ENCODE measurements around the gene PPIP5K1. TPM values are rescaled to one million over a fixed set of nuclear protein-coding genes. Genes with fewer than 3 reads are reported as not detected.

Gene PPIP5K1
- total RNA-seq, 1 experiment from 2014 or later: 34.4 TPM

GRCh38 chr15:43511012-43511885 is 78.8 kb downstream of the PPIP5K1 start:
- Mint-ChIP-seq H3K9me3 (no peaks in the 10 kb centered on the region), H3K4me3 (peak overlapping the region; percentile 88), H3K27ac (no peak overlapping the region; the same call in 1 of the 2 replicates), H3K4me1 (peaks cover 36% of the 10 kb centered on the region), H3K27me3 (ENCODE audit: low read depth) (peaks cover 39% of the 10 kb centered on the region), H3K36me3 (no peaks in the 10 kb centered on the region)
- TF ChIP-seq FOXJ3 (CRISPR knock-in tag; IDR thresholded peaks at IDR 0.05; ENCODE audit: borderline replicate concordance) (no peak), CBFB (CRISPR knock-in tag; IDR thresholded peaks at IDR 0.05; ENCODE audit: low read depth) (no peak), ARID4B (CRISPR knock-in tag; IDR thresholded peaks at IDR 0.05; ENCODE audit: borderline replicate concordance) (0 out of 2 replicates have a peak, but pooled peaks have one; percentile 19), NFE2L1 (CRISPR knock-in tag; IDR thresholded peaks at IDR 0.05) (0 out of 2 replicates have a peak, but pooled peaks have one; percentile 34), NFYB (CRISPR knock-in tag; conservative IDR thresholded peaks at IDR 0.05; ENCODE audit: low read depth) (no peak), HMGXB4 (CRISPR knock-in tag; IDR thresholded peaks at IDR 0.05) (no peak), PRDM15 (CRISPR knock-in tag; IDR thresholded peaks at IDR 0.05) (peak; percentile 76), TP53 (CRISPR knock-in tag; IDR thresholded peaks at IDR 0.05) (no peak), CREB1 (CRISPR knock-in tag; IDR thresholded peaks at IDR 0.05) (no peak)
- ATAC-seq (peak; percentile 6), DNase-seq (ENCODE audit: low spot score) (peak; percentile 43)
- CTCF ChIA-PET: interaction anchor here (0.6 to 3.3 kb wide), 21 partner anchors 9 to 265 kb away, joined by 3 to 80 read pairs (median 4); partner anchors contain the start of genes ELL3, PDIA3, TP53BP1 and TUBGCP4
- POLR2A ChIA-PET: interaction anchor here (0.6 to 1.8 kb wide), 7 partner anchors 10 to 313 kb away, joined by 3 to 19 read pairs (median 6); partner anchors contain the start of genes ELL3, MFAP1, TP53BP1 and TUBGCP4

GRCh38 chr15:43510200-43511011 is 79.6 kb downstream of the PPIP5K1 start:
- peak overlapping the region; percentile 88 for H3K4me3 Mint-ChIP-seq
- peak overlapping the region; percentile 99 for H3K27ac Mint-ChIP-seq
- H3K36me3 Mint-ChIP-seq: no peaks in the 10 kb centered on the region
- ATAC-seq (peak; percentile 91), DNase-seq (ENCODE audit: low spot score) (peak; percentile 99)
- H3K27me3 Mint-ChIP-seq (ENCODE audit: low read depth): peaks cover 32% of the 10 kb centered on the region
- peaks cover 28% of the 10 kb centered on the region for H3K4me1 Mint-ChIP-seq
- H3K9me3 Mint-ChIP-seq: no peaks in the 10 kb centered on the region
- ChIA-PET POLR2A (interaction anchor here (0.6 to 1.8 kb wide), 7 partner anchors 9 to 314 kb away, joined by 3 to 19 read pairs (median 6); partner anchors contain the start of genes ELL3, MFAP1, TP53BP1 and TUBGCP4), CTCF (interaction anchor here (0.6 to 3.3 kb wide), 23 partner anchors 10 to 266 kb away, joined by 3 to 80 read pairs (median 4); partner anchors contain the start of genes ELL3, PDIA3, TP53BP1 and TUBGCP4)
- TF ChIP-seq ZNF232 (CRISPR knock-in tag; IDR thresholded peaks at IDR 0.05) (no peak), ETV6 (CRISPR knock-in tag; IDR thresholded peaks at IDR 0.05) (0 out of 2 replicates have a peak, but pooled peaks have one; percentile 24), ARID4B (CRISPR knock-in tag; IDR thresholded peaks at IDR 0.05; ENCODE audit: borderline replicate concordance) (peak; percentile 6; the same call in 1 of the 2 replicates), USF2 (CRISPR knock-in tag; IDR thresholded peaks at IDR 0.05) (peak; percentile 39; the same call in 1 of the 2 replicates), E2F5 (CRISPR knock-in tag; IDR thresholded peaks at IDR 0.05) (peak; percentile 88; the same call in 1 of the 2 replicates)
